CD8-positive, alpha-beta memory T cell (primary cell): ENCODE measurements around the gene TRMT2A. TPM values are rescaled to one million over a fixed set of nuclear protein-coding genes. Genes with fewer than 3 reads are reported as not detected.
"Not testable (repeated sequence)": the region's sequence is repeated elsewhere in the genome, so short reads cannot be mapped to it uniquely, and the experiment has no call there.

Source experiments
- CTCF ChIA-PET: fragments of 350-600 bp; sonication (Branson Sonifier 250); formaldehyde crosslinking; loops from one replicate; lab custom pipeline; 2021; ENCODE audit warnings: antibody characterized with exemption; lab: Charles Lee
- POLR2A ChIA-PET: fragments of 350-600 bp; sonication (Branson Sonifier 250); formaldehyde crosslinking; loops from one replicate; lab custom pipeline; 2021; ENCODE audit warnings: antibody characterized with exemption; lab: Charles Lee
- DNase-seq, 5 donors: peaks; one replicate each; pipeline versions ENCODE4 v3.0.0 to v3.0.0-alpha.2; 2020 to 2022; ENCODE audit warnings: mixed read lengths in 1 of 5
- H3K27ac ChIP-seq: one replicate; pipeline ENCODE4 v1.7.0; 2013; ENCODE audit warnings: low read depth, mild to moderate bottlenecking, low read length, moderate library complexity
- H3K27me3 ChIP-seq: 2 replicates; pipeline ENCODE4 v1.7.0; 2013; ENCODE audit warnings: low read length, mild to moderate bottlenecking; ENCODE audit not compliant: insufficient read depth, poor library complexity, severe bottlenecking
- H3K36me3 ChIP-seq: 2 replicates; pipeline ENCODE4 v1.7.0; 2013; ENCODE audit warnings: mild to moderate bottlenecking, low read length, moderate library complexity; ENCODE audit not compliant: insufficient read depth
- H3K4me1 ChIP-seq: 2 replicates; pipeline ENCODE4 v1.7.0; 2013; ENCODE audit warnings: mild to moderate bottlenecking, low read length, moderate library complexity; ENCODE audit not compliant: insufficient read depth
- H3K4me3 ChIP-seq: 2 replicates; pipeline ENCODE4 v1.7.0; 2013; ENCODE audit warnings: mild to moderate bottlenecking, low read length
- H3K9me3 ChIP-seq: 2 replicates; pipeline ENCODE4 v1.7.0; 2013; ENCODE audit warnings: mild to moderate bottlenecking, low read length
- H3K27ac Mint-ChIP-seq, 8 donors: one replicate each; pipeline ENCODE4 v1.8.0; 2020 to 2021; ENCODE audit warnings: mixed read lengths in 8 of 8, mild to moderate bottlenecking in 6 of 8, inconsistent platforms in 3 of 8, moderate library complexity in 3 of 8
- H3K27me3 Mint-ChIP-seq, 2 donors: one replicate each; pipeline ENCODE4 v1.8.0; 2020 to 2021; ENCODE audit warnings: mixed read lengths in 2 of 2, mild to moderate bottlenecking in 1 of 2, moderate library complexity in 1 of 2
- H3K36me3 Mint-ChIP-seq, 3 donors: one replicate each; pipeline ENCODE4 v1.8.0; 2020 to 2021; ENCODE audit warnings: mixed read lengths in 3 of 3, inconsistent platforms in 1 of 3, mild to moderate bottlenecking in 1 of 3
- H3K4me1 Mint-ChIP-seq, 3 donors: one replicate each; pipeline ENCODE4 v1.8.0; 2020 to 2021; ENCODE audit warnings: mixed read lengths in 3 of 3, inconsistent platforms in 1 of 3, mild to moderate bottlenecking in 1 of 3
- H3K4me3 Mint-ChIP-seq, 7 donors: one replicate each; pipeline ENCODE4 v1.8.0; 2020 to 2021; ENCODE audit warnings: mixed read lengths in 7 of 7, mild to moderate bottlenecking in 6 of 7, moderate library complexity in 4 of 7, inconsistent platforms in 2 of 7
- H3K9me3 Mint-ChIP-seq, 5 donors: one replicate each; pipeline ENCODE4 v1.8.0; 2020 to 2022; ENCODE audit warnings: mixed read lengths in 5 of 5, mild to moderate bottlenecking in 3 of 5, moderate library complexity in 2 of 5, inconsistent platforms in 1 of 5
- polyA plus RNA-seq: library from polyadenylated mRNA; unstranded; fragments of 300-500 nt; fragmentation: Illumina TruSeq; gene quantifications from one replicate; pipeline ENCODE4 v1.2.3, GENCODE V29; 2021
- total RNA-seq, 2 experiments: library from RNA; stranded (reverse); gene quantifications; one replicate each; pipeline ENCODE4 v1.2.3, GENCODE V29; 2021

Gene TRMT2A, protein sequence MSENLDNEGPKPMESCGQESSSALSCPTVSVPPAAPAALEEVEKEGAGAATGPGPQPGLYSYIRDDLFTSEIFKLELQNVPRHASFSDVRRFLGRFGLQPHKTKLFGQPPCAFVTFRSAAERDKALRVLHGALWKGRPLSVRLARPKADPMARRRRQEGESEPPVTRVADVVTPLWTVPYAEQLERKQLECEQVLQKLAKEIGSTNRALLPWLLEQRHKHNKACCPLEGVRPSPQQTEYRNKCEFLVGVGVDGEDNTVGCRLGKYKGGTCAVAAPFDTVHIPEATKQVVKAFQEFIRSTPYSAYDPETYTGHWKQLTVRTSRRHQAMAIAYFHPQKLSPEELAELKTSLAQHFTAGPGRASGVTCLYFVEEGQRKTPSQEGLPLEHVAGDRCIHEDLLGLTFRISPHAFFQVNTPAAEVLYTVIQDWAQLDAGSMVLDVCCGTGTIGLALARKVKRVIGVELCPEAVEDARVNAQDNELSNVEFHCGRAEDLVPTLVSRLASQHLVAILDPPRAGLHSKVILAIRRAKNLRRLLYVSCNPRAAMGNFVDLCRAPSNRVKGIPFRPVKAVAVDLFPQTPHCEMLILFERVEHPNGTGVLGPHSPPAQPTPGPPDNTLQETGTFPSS
- 100 to 1,000 TPM; 108 to 121 TPM for total RNA-seq
- 35.6 TPM for polyA plus RNA-seq

DNA sequence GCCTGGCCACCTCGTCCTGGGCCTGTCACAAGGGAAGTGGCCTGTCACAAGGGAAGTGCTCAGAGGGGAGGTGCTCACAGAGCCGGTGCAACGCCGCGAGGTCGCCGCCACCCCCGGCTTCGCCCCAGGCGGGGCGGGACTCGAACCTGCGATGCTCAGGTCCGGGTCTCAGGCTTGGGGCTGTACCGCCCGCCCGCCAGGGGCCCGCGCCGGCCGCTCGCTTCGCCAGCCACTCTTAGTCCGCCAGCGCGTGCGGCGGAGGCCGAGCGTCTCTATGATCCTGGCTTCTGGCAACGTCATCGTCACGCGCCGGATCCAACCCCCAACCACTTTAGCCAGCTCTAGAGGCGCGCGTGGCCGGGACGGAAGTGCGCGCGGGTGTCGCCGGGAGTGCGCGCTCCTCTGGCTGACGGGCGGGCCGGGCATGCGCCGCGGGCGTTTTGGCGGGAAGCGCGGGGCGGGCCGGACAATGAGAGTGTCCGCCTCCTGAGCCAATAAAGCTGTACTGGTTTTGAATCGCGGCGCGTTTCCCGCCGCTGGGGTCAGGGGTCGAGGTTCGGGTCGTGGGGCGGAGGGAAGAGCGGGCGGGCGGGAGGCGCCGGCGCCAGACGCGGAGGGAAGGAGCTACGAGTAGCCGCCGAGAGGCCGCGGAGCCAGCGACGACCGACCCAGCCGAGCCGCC lies at the start of gene TRMT2A:
Gene TRMT2A (minus strand): TSS at position 276 of the 682 bp plus-strand sequence. CDS start 320 bp downstream, outside the sequence.
- Mint-ChIP-seq H3K27ac (peak within 1 kb of the TSS; percentile 86 to 98 (median 92)), H3K36me3 (peaks cover 0 to 64% (median 2%) of the 10 kb centered on the region in 3 donors), H3K9me3 (no peaks in the 10 kb centered on the region), H3K4me1 (peaks cover 29 to 59% (median 31%) of the 10 kb centered on the region in 3 donors), H3K4me3 (peak within 1 kb of the TSS; percentile 85 to 96 (median 91)), H3K27me3 (no peaks in the 10 kb centered on the region)
- ChIA-PET POLR2A (interaction anchor here (0.6 to 1.3 kb wide), 9 partner anchors 8 to 885 kb away, joined by 3 to 6 read pairs (median 5); partner anchors contain the start of genes TANGO2 and THAP7), CTCF (interaction anchor here (0.9 to 1.3 kb wide), 2 partner anchors 12 to 36 kb away, joined by 3 read pairs; no protein-coding TSS in a partner anchor)
- Histone ChIP-seq H3K4me3 (peak within 1 kb of the TSS; percentile 86), H3K27me3 (no peaks in the 10 kb centered on the region), H3K4me1 (peaks cover 36% of the 10 kb centered on the region), H3K9me3 (no peaks in the 10 kb centered on the region), H3K27ac (peak within 1 kb of the TSS; percentile 95), H3K36me3 (peaks cover 56% of the 10 kb centered on the region)
- DNase-seq = peak; percentile 93 to 97 (median 96)

DNA sequence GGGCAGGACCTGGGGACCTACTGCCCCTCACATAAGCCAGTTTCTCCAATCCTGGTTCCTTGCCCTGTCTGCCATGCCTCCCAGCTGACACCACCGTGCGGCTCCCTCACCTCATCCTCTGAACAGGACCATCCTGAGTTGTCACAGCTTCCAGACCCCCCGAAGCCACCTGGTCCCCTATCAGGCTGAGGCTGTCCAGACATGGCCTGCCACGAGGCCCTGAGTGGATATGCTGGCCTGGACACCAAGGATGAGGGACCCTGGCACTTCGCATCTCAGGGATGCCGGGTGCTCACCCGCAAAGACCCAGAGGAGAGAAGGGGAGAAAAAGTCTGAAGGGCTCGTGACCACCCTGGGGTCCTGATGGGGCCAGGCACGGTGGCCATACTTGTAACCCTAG lies 49.7 kb upstream of the TRMT2A start:
- ChIA-PET POLR2A (no interaction called here), CTCF (no interaction called here)
- no peaks in the 10 kb centered on the region for H3K4me1 Mint-ChIP-seq
- peaks cover 0 to 2% (median 0%) of the 10 kb centered on the region in 5 donors for H3K9me3 Mint-ChIP-seq
- Histone ChIP-seq H3K27ac (no peak overlapping the region), H3K9me3 (no peaks in the 10 kb centered on the region), H3K4me1 (no peaks in the 10 kb centered on the region), H3K36me3 (no peaks in the 10 kb centered on the region), H3K27me3 (peaks cover 7% of the 10 kb centered on the region), H3K4me3 (no peak overlapping the region)
- no peak for DNase-seq
- H3K27ac Mint-ChIP-seq = no peak overlapping the region
- peaks cover 0 to 2% of the 10 kb centered on the region in 2 donors for H3K27me3 Mint-ChIP-seq
- H3K4me3 Mint-ChIP-seq = no peak overlapping the region
- no peaks in the 10 kb centered on the region for H3K36me3 Mint-ChIP-seq

DNA sequence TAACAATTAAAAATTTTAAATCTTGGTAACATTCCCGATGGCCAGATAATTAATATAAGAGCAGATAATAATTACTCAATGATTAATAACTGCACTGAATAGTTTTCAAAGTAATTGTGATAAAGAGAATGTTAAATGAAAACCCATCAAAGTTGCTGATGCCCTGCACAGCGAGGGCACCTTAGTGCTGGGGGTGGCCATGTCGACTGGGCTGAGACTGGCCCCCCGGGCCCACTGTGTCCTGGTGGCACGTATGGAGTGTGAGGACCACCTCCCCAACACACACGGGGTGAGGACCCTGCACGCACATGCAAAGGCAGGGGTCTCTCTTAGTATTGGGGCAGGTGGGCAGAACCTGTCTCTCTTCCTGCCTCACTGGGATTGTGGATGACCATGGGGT lies 48.9 kb upstream of the TRMT2A start:
- peak overlapping the region in 1 of 8 donors; percentile 38 for H3K27ac Mint-ChIP-seq
- no peaks in the 10 kb centered on the region for H3K4me1 Mint-ChIP-seq
- Histone ChIP-seq H3K36me3 (no peaks in the 10 kb centered on the region), H3K4me3 (no peak overlapping the region), H3K4me1 (no peaks in the 10 kb centered on the region), H3K9me3 (no peaks in the 10 kb centered on the region), H3K27ac (no peak overlapping the region), H3K27me3 (peaks cover 7% of the 10 kb centered on the region)
- no peaks in the 10 kb centered on the region for H3K27me3 Mint-ChIP-seq
- H3K4me3 Mint-ChIP-seq = no peak overlapping the region
- DNase-seq = no peak
- CTCF ChIA-PET = interaction anchor here (1.0 kb wide), 1 partner anchor 9 kb away, joined by 3 read pairs; no protein-coding TSS in a partner anchor
- peaks cover 0 to 2% (median 0%) of the 10 kb centered on the region in 5 donors for H3K9me3 Mint-ChIP-seq
- H3K36me3 Mint-ChIP-seq = no peaks in the 10 kb centered on the region
- POLR2A ChIA-PET = no interaction called here

DNA sequence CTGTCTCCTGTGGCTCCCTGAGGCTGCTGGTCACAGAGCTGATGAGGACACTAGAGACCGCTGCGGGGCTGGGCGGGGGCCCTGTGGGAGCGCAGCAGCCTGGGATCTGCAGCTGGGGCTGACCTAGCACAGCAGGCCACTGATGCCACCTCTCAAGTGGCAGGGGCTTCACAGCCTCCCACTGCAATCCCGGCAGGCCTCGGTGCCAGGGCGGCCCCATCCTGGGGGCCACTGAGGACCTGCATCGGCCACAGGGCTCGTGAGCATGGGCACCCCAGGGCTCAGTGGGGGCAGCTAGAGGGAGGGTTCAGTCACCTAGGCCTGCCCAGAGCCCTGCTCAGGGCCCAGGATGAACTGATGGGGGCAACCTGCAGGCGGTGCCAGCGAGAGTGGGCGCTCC lies 48.4 kb upstream of the TRMT2A start:
- Histone ChIP-seq H3K4me1 (no peaks in the 10 kb centered on the region), H3K27me3 (peaks cover 7% of the 10 kb centered on the region), H3K9me3 (no peaks in the 10 kb centered on the region), H3K4me3 (no peak overlapping the region), H3K36me3 (no peaks in the 10 kb centered on the region), H3K27ac (no peak overlapping the region)
- H3K27me3 Mint-ChIP-seq = no peaks in the 10 kb centered on the region
- peaks cover 0 to 2% (median 0%) of the 10 kb centered on the region in 5 donors for H3K9me3 Mint-ChIP-seq
- no peak overlapping the region for H3K27ac Mint-ChIP-seq
- no peak overlapping the region for H3K4me3 Mint-ChIP-seq
- DNase-seq = no peak
- CTCF ChIA-PET = interaction anchor here (1.0 kb wide), 1 partner anchor 8 kb away, joined by 3 read pairs; no protein-coding TSS in a partner anchor
- H3K36me3 Mint-ChIP-seq = no peaks in the 10 kb centered on the region
- H3K4me1 Mint-ChIP-seq = no peaks in the 10 kb centered on the region
- POLR2A ChIA-PET = no interaction called here

DNA sequence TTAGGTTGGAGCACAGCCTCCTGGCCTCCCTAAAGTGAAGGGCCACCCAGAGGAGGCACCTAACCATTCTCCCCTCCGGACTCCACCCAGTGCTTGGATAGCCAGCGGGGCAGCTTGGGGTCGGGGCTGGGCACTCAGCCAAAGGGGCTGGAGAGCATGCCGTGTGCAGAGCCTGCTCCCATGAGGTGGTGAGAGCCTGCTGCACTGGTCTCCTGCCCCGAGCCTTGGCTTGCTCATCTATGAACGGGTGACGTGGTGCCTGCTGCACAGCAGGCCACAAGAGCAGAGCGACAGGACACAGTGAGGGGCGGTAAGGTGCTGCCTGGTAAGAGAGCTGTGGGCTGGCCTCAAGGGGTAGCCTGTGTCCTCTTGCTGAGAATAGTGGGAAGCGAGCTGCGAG lies 47.8 kb upstream of the TRMT2A start:
- H3K27ac ChIP-seq = no peak overlapping the region
- H3K27me3 Mint-ChIP-seq = no peaks in the 10 kb centered on the region
- H3K9me3 Mint-ChIP-seq = peaks cover 0 to 2% (median 0%) of the 10 kb centered on the region in 5 donors
- H3K4me1 ChIP-seq = no peaks in the 10 kb centered on the region
- POLR2A ChIA-PET = no interaction called here
- DNase-seq = no peak
- peaks cover 5% of the 10 kb centered on the region for H3K27me3 ChIP-seq
- no peaks in the 10 kb centered on the region for H3K9me3 ChIP-seq
- no peak overlapping the region for H3K27ac Mint-ChIP-seq
- H3K4me3 Mint-ChIP-seq = no peak overlapping the region
- no peaks in the 10 kb centered on the region for H3K36me3 Mint-ChIP-seq
- no peaks in the 10 kb centered on the region for H3K4me1 Mint-ChIP-seq
- no peak overlapping the region for H3K4me3 ChIP-seq
- H3K36me3 ChIP-seq = no peaks in the 10 kb centered on the region
- CTCF ChIA-PET = interaction anchor here (1.0 kb wide), 1 partner anchor 8 kb away, joined by 3 read pairs; no protein-coding TSS in a partner anchor

DNA sequence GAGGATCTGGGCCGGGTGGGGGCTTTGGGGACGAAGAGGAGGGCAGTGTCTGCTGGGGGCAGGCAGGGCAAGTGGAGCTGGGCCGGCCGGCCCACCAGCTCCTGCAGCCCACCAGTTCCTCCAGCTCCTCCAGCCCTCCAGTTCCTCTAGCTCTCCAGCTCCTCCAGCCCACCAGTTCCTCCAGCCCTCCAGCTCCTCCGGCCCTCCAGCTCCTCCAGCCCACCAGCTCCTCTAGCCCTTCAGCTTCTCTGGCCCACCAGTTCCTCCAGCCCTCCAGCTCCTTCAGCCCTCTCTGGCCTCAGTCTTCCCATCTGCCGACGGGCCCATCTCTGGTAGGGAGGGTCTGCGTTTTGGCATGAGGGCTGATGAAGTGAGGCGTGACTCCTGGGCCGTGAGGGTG lies 43.0 kb upstream of the TRMT2A start:
- Mint-ChIP-seq H3K27ac (no peak overlapping the region), H3K27me3 (peaks cover 0 to 4% of the 10 kb centered on the region in 2 donors), H3K9me3 (peaks cover 0 to 2% (median 0%) of the 10 kb centered on the region in 5 donors), H3K4me1 (peaks cover 0 to 4% (median 2%) of the 10 kb centered on the region in 3 donors), H3K4me3 (no peak overlapping the region), H3K36me3 (no peaks in the 10 kb centered on the region)
- ChIA-PET POLR2A (no interaction called here), CTCF (interaction anchor here (1.4 to 1.7 kb wide), 2 partner anchors 124 to 258 kb away, joined by 3 to 5 read pairs; no protein-coding TSS in a partner anchor)
- Histone ChIP-seq H3K9me3 (no peaks in the 10 kb centered on the region), H3K27me3 (peaks cover 17% of the 10 kb centered on the region), H3K36me3 (no peaks in the 10 kb centered on the region), H3K4me1 (no peaks in the 10 kb centered on the region), H3K27ac (no peak overlapping the region), H3K4me3 (no peak overlapping the region)
- no peak for DNase-seq

DNA sequence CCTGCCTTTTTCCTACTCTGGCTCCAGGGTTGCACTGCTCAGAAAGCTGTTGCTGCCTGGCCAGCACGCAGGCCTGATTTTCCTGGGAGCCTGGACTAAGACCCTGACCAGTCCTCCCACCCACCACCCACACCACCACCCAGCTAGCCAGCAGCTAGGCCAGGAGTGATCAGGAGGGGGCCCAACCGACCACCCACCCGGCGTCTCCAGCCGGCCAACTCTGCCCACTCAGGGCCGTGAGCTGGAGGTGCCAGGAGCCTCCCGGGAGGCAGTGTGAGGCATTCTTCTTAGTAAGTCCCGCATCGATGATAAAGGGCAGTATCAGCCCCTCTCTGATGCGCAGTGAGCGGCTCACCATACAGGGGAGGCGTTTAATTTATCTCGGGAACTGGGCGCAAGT lies 42.5 kb upstream of the TRMT2A start:
- H3K27me3 ChIP-seq = peaks cover 17% of the 10 kb centered on the region
- H3K27me3 Mint-ChIP-seq, DNase-seq, H3K9me3 ChIP-seq, H3K4me1 Mint-ChIP-seq, H3K4me3 Mint-ChIP-seq, H3K4me3 ChIP-seq, H3K4me1 ChIP-seq, H3K36me3 Mint-ChIP-seq, H3K27ac Mint-ChIP-seq, H3K36me3 ChIP-seq, H3K9me3 Mint-ChIP-seq, H3K27ac ChIP-seq, POLR2A ChIA-PET: not testable (repeated sequence)
- CTCF ChIA-PET = interaction anchor here (1.7 kb wide), 1 partner anchor 125 kb away, joined by 5 read pairs; no protein-coding TSS in a partner anchor
